ENCODE results near the gene KMT5B.

DNA sequence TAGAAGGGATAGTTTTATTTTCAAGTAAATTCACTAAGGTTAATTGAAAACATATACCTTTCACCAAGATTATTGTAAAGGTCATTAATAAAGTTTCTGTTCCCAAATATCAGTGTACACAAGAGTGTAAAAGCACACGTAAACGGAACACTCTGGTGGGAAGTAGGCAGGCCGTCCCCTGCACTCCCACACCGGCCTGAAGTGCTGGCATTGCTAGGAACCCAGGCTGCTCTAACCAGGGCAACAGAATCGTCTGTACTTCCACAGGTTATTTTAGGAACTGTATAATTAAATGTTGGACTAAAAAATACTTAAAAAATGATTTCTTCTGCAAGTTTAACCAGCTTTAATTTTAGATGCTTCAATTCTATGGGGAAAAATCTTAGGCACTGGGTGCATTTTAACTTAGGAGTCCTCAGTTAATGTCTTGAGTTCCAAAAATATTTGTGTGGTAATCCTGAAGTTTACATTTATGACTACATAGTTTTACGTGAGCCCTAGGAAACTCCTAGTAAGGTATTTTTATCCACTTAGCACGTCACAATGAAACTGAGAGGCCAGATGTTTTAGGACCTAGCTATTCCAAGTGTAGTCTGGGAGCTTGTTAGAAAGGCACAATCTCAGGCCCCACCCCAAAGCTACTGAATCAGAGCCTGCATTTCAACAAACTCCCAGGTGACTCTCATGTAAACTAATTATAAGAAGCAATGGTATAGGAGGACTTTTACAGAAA lies 31.2 kb downstream of the KMT5B start:
- TF ChIP-seq, protein P1, sequence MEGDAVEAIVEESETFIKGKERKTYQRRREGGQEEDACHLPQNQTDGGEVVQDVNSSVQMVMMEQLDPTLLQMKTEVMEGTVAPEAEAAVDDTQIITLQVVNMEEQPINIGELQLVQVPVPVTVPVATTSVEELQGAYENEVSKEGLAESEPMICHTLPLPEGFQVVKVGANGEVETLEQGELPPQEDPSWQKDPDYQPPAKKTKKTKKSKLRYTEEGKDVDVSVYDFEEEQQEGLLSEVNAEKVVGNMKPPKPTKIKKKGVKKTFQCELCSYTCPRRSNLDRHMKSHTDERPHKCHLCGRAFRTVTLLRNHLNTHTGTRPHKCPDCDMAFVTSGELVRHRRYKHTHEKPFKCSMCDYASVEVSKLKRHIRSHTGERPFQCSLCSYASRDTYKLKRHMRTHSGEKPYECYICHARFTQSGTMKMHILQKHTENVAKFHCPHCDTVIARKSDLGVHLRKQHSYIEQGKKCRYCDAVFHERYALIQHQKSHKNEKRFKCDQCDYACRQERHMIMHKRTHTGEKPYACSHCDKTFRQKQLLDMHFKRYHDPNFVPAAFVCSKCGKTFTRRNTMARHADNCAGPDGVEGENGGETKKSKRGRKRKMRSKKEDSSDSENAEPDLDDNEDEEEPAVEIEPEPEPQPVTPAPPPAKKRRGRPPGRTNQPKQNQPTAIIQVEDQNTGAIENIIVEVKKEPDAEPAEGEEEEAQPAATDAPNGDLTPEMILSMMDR (IDR thresholded peaks at IDR 0.05; ENCODE audit: low read length) = no peak
- TF ChIP-seq EZH2 (optimal IDR thresholded peaks at IDR 0.05; ENCODE audit: low read depth, low read length) (no peak), EZH2phosphoT487 (IDR thresholded peaks at IDR 0.05; ENCODE audit: low read length) (no peak)

Data from MM.1S (cell line).